ENCODE results near the gene APOB.

DNA sequence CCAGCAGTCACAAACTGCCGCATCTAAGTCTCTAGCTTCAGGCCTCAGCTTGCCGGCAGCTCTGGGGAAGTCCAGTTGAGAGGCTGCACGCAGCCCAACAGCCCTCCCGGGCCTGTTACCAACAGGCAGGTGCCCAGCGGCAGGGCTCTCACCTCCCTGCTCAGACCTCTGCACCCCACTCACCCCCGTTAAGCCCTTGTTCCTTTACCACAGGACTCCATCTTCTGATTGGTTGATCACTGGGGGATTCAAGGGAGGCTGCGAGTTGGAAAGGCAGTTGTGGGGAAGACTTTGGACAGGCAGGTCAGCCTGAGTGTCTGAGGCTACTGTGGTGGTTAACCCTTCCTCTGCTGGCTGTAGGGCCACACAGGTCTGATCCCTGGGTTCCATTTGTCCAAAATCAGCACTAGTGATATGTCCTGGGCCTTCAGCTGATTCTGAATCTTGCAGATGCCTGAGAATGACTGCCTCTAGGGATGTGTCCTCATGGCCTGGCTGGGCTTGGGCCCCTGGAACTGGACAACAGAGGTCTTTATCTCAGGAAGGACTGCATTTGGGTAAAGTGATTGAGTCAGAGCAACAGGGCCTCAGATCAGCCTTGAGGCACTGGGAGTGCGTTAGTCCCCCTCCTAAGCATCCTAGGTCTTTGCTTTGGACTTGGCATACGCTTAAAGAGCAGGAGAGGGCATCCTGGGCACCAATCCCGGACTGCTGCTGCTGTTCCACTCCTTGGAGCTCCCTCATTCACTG lies 88.4 kb downstream of the APOB start:
- TF ChIP-seq, protein P1, sequence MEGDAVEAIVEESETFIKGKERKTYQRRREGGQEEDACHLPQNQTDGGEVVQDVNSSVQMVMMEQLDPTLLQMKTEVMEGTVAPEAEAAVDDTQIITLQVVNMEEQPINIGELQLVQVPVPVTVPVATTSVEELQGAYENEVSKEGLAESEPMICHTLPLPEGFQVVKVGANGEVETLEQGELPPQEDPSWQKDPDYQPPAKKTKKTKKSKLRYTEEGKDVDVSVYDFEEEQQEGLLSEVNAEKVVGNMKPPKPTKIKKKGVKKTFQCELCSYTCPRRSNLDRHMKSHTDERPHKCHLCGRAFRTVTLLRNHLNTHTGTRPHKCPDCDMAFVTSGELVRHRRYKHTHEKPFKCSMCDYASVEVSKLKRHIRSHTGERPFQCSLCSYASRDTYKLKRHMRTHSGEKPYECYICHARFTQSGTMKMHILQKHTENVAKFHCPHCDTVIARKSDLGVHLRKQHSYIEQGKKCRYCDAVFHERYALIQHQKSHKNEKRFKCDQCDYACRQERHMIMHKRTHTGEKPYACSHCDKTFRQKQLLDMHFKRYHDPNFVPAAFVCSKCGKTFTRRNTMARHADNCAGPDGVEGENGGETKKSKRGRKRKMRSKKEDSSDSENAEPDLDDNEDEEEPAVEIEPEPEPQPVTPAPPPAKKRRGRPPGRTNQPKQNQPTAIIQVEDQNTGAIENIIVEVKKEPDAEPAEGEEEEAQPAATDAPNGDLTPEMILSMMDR (conservative IDR thresholded peaks at IDR 0.05): no peak
- TF ChIP-seq ZFX (IDR thresholded peaks at IDR 0.05): no peak

Data from C4-2B (cell line).